HG02970 (cell line): ENCODE measurements around the gene KIFC3.
"Not testable (repeated sequence)": the region's sequence is repeated elsewhere in the genome, so short reads cannot be mapped to it uniquely, and the experiment has no call there.

Experiments used
- ATAC-seq: cut with Tn5 transposase; IDR thresholded peaks from one replicate; pipeline ENCODE4 v1.9.1; 2021; ENCODE audit warnings: mild to moderate bottlenecking, moderate library complexity, moderate number of reproducible peaks; ENCODE audit not compliant: unreplicated experiment, low FRiP score

The KIFC3 gene

DNA sequence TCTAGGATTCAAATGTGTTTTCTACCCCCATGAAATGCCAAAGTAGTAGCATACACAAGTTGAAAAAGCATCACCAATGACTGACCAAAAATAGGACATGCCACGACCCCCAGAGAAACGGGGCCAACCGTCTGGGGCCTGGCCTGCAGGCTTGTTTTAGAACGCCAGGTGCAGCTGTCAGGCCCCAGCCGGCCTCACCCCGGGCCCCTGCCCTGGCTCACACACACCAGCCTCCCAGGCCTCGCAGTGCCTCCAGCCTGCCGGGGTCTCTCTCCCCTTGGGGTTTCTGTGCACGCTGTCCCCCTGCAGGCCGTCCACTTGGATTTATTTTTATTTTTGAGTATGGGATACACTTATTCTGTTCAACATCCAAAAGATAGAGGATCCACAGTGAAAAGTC is 58.8 kb downstream of the KIFC3 start:
- ATAC-seq: no peak

DNA sequence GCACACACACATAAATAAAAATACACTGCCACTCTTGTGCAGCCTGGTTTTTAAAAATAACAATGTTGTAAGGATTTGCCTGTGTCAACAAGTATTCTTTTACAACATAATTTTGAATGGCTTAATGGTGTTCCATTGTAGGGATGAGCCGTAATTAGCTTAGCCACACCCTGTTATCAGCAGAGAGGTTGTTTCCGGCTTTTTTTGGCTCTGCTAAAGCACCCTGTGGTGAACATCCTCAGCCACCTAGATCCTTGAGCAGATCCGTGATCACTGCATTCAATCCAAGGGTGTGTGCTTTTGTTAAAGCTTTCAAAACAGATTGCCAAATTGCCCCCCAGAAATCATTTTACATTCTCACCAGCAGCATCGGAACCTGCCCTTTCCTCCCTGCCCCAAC is 59.7 kb downstream of the KIFC3 start:
- no peak for ATAC-seq

DNA sequence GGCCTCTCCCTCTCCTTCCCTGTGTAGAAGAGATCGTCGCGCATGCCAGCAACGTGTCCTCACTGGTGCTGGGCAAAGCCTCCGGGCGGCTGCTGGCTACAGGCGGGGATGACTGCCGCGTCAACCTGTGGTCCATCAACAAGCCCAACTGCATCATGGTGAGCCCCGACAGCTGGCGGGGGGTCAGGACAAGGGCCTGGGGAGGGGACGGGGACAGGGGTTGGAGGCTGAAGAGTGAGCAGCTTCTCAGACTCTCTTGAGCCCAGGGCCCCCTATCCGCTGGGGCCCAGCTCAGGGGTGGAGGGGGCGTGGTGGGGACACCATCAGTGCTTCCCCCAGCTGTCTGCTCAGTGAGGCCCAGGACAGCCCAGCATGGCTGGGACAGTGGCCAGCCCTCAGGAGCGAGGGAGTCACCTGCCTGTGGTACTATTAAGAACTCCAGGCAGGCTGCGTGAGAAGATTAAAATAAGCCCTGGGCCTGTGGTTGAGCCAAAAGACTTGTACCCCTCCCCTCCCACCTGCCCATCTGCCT is 60.6 kb downstream of the KIFC3 start:
- ATAC-seq: no peak

DNA sequence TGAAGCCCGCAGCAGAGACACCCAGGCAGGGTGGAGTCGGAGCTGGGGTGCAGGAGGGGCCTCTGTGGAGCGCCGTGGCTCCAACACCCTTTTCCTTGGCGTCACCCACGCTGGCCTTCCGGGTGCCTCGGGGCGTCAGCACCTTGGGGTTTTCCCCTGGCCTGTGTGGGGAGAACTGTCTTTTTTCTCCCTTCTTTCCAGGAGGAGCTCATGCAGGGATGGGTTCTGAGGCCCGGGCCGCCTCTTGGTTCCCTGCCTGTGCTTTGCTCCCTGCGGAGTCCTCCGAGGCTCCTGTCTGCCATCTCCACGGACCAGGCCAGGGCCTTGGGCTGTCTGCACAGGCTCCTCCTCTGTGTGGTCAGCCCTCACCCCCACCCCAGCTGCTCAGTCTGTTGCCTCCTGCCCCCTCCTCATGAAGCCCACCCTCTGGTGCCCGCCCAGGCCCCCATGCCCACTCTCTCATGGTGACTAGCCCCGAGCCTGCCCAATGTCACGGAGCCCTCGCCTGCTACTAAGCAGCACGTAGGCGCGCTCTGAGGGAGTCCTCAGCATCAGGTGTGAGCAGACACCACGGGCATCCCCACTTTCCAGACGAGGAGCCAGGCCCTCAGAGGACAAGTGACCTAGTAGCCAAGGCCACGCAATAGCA is 61.7 kb downstream of the KIFC3 start:
- ATAC-seq: no peak

DNA sequence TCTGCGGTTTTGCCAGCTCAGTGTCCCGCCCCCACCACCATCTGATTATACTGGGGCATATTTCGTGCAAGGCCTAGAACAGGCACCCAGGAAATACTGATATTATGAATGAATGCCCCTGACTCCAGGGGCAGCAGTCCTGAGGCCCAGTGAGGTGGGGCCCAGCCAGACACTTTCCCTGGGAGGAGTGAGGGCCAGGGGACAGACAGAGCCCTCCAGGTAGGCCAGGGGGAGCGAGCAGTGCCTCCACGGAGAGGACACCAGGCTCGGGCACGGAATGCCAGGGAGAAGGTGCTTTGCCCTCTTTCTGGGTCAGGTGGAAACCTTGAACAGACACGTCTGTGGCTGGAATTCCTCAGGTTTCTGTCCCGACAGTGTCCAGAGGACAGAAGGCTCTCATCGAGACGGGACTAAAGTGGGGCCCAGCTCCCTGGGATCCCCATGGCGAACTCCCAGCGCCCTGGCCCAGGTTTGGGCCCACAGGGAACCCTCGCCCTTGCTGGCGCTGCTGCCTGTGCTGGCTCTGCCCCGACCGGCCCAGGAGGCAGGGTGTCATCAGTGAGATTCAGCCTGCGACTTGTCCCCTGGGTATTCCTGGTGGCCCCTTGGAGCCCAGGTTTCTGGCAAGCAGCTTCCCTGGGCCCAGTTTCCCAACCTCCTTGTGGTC is 62.4 kb downstream of the KIFC3 start:
- no peak for ATAC-seq

DNA sequence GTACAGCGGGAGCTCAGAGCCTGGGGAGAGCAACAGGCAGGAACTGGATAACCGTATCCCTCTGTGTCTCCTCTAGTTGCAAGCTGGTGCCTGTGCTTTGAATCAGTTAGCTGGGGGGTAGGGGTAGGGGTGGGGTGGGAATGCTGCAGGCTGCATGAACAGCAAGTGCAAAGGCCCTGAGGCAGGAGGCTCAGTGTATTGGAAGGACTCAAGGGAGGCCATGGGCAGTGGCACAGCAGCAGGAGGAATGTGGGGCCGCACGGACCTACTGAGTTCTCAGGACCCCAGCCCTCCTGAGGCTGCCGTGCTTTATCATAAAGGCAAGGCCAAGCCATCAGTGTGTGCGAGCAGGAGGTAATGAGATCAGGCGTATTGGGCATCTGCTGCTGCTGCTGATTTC is 63.4 kb downstream of the KIFC3 start:
- no peak for ATAC-seq

DNA sequence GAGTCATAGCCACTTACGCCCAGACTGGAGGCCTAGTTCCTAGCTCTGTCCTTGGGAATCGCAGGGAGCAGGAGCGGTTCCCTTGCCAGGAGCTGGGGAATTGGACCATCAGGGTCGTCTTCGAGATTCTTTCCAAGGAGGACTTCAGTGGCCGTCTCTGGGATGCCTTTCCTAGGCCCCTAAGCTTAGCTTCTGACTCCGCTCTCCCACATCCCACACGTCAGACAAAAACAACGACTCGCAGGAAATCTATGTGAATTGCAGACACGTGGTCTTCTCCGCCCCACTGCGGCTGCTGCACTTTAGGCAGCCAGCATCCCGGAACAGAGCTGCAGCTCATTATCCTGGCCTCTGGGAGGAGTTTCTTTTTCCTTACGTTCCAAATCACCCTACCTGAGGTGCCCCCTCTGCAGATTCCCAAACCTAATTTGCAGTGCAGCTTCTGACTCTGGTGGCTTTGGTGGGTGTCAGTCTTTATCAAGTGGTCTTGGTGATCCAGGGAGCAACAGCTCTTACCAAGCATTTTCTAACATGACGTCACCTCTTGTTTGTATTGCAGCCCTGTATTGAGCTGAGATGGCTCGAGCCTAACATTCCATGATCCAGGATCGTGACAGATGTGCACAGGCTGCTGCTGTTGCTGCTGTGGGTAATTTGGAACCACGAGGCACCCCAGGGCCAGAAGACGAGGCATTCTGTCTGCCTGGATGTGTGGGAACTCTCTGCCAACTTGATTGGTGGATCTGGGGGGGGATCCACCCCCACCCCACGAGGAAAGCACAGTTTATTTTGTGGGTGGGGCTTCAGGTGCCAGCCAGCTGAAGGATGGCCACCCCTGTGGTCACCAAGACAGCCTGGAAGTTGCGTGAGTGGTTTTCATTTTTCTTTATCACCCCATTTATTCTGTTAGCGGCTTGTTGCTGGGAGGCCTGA is 65.6 kb downstream of the KIFC3 start:
- ATAC-seq: no peak

DNA sequence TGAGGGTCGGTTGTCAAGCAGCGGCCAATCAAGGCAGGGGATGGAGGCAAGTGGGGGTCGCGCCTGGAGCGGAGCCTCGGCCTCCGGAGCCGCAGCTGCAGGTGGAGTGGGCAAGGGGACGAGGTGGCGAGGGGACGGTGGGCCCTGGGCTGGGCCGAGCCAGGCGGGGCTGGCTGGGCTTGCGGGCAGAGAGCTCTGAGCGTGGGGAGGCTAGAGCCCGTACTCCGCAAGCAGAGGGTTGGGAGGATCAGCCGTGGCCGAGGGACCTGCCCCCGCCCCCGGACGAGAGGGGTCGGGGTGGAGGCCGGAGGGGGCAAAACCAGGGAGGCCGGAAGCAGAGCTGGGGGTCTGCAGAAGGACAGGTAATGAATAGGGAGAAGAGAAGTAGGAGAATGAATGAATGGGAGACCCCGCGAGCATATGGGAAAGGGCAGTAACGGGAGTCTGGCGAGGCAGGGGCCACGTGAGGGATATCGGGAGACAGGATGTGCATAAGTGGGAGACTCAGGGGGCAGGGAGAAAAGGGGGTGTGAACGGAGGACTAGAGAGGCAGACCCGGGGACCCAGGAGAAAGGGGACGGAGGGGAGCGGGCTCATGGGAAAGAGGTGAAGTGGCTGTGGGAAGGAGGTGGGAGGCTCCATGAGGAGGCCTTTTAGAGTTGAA is 66.4 kb downstream of the KIFC3 start, which contains the start of gene KATNB1:
Gene KATNB1, plus strand, starts transcription at position 16 of the 664 bp plus-strand sequence. CDS start 1,474 bp downstream, outside the sequence.
- ATAC-seq: no peak

DNA sequence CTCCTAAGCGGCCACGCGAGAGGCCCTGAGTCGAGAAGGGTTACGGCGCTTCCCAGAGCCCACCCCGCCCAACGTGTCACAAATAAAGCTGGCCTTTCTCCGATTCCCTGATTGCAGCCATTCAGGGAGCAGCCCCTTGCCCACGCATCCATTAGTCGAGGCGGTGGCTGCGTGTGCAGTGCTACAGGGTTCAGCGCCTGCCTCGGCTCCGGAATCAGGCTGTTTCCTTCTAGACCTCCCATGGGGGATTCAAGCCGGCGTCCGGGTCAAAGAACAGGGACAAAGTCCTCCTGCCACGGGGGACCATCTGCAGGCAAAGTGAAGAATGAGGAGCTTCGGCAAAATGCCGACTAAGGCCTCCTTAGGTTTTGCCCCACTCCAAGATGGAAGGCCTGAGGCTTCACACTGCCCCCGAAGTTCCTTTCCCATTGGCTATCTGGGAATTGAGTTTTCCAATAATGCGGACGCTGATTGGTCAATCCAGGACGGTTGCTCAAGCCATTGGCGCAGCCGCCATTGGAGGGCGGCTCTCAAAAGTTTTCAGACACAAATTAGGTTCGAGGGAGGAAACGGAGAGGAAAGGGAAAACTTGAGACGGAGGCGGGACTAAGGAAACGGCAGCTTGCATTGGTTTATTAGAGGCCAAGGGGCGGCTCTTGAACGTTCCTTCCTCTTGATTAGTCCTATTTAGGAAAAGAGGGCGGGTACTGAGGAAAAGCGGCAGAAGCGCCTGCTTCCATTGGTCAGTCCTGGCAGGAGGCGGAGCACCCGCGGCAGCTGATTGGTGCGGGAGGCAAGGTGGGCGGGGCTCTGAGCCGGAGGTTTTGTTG is 67.2 kb downstream of the KIFC3 start:
- ATAC-seq: peak; percentile 87

DNA sequence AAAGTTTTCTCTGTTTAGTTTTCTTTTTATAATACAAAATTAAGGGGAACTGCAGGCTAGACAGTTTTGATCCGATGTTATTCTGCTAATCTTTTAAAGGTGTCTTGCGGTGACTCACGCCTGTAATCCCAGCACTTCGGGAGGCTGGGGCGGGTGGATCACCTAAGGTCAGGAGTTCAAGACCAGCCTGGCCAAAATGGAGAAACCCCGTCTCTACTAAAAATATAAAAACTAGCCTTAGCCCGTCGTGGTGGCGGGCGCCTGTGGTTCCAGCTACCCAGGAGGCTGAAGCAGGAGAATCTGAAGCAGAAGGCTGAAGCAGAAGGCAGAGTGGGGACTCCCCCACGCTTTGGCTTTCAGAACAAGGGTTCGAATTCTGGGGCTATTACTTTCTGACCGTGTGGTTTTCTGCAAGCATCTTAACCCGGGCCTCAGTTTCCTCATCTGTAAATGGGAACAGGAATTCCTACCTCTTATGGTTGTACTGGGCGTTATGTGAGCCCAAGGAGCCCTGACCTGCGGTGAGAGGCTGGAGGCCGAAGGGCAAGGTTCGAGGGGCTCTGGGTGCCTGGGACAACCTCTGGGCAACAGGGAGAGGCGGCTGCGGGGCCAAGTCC is 67.9 kb downstream of the KIFC3 start:
- ATAC-seq: no peak

DNA sequence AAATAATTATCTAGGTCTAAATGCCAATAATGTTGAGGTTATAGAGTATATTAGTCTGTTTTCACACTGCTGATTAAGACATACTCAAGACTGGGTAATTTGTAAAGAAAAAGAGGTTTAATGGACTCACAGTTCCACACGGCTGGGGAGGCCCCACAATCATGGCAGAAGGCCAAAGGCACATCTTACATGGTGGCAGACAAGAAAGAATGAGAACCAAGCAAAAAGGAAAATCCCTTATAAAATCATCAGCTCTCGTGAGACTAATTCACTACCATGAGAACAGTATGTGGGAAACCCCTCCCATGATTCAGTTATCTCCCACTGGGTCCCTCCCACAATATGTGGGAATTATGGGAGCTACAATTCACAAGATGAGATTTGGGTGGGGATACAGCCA is 69.6 kb downstream of the KIFC3 start:
- ATAC-seq: no peak

DNA sequence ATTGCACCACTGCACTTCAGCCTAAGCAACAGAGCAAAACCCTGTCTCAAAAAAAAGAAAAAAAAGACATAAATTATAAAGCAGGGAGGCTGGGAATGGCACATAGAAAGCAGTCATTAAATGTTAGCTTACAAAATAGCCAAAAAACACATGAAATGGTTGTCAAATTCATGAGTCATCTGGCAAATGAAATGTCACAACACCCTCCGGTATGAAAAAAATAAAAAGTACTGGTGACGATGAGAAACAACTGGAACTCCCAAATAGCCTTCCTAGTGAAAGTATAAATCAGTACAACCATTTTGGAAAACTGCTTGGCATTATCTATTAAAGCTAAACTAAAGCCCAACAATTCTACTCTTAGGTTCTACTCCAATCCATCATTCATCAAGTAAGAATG is 70.3 kb downstream of the KIFC3 start:
- ATAC-seq: no peak

DNA sequence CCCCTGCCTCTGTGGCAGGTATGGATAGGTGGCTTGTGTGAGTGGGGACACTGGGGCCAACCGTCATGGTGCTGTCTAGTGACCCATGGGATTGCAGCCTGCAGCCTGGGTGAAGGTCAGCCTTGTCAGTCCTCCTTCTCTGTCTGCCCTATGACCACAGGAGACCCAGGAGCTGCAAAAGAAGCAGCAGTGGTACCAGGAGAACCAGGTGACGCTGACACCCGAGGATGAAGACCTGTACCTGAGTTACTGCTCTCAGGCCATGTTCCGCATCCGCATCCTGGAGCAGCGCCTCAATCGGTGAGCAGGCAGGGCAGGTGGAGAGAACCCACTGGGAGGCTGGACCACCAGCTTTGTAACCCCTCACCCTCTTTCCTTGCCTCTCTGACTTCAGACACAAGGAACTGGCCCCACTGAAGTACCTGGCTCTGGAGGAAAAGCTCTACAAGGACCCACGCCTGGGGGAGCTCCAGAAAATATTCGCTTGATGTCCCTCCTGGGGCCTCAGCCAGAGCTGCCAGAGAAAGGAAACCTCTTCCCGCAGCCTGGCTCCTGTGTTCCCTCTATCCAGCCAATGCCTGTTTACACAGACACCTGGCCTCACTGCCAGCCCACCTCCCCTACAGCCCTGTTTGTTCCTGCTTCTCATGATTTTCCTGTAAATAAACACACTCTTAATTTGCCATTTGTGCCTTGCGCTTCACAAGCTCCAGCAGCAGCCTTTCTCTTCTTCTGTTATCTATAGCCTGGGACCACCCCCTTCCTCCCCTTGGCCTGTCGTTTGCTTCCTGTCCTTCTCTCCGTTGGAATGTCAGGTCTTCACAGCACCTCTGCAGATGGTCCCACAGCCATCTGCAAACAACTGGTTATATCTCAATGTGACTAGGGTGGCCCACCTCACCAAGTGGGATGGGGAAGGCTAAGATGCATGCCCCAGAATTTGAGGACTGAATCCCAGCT is 71.2 kb downstream of the KIFC3 start:
- no peak for ATAC-seq

DNA sequence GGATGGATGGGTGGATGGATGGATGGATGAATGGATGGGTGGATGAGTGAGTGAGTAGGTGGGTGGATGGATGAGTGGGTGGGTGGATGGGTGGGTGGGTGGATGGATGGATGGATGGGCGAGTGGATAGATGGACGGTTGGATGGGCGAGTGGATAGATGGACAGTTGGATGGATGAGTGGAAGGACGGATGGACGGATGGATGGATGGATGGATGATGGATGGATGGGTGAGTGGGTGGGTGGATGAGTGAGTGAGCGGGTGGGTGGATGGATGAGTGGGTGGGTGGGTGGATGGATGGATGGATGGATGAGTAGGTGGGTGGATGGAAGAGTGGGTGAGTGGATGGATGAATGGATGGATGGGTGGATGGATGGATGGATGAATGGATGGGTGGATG is 72.4 kb downstream of the KIFC3 start:
- ATAC-seq: not testable (repeated sequence)

DNA sequence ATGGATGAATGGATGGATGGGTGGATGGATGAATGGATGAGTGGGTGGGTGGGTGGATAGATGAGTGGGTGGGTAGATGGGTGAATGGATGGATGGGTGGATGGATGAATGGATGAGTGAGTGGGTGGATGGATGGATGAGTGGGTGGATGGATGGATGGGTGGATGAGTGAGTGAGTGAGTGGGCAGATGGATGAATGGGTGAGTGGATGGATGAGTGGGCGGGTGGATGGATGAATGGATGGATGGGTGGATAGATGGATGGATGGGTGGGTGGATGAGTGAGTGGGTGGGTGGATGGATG is 73.2 kb downstream of the KIFC3 start:
- no peak for ATAC-seq

DNA sequence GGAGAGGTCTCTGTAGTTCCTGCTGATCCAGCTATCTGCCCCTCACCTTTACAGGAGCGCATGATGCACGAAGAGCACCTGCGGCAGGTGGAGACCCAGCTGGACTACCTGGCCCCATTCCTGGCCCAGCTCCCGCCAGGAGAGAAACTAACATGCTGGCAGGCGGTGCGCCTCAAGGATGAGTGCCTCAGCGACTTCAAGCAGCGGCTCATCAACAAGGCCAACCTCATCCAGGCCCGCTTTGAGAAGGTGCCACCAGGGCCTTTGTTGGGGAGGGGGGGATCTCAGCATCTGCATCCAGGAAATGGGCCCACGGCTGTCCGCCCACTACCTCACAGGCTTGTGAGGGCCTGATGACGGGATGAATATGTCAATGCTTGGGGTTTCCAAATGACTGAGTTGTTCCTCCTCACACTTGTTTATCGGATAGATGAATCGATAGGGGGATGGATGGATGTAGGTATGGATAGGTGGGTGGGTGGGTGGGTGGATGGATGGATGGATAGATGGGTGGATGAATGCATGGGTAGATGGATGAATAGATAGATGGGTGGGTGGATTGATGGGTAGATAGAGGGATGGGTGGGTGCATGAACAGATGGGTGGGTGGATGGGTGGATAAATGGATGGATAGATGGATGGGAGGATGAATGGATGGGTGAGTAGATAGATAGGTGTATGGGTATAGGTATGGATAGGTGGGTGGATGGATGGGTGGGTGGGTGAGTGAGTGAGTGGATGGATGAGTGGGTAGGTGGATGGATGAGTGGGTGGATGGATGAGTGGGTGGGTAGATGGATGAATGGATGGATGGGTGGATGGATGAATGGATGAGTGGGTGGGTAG is 73.7 kb downstream of the KIFC3 start:
- no peak for ATAC-seq

DNA sequence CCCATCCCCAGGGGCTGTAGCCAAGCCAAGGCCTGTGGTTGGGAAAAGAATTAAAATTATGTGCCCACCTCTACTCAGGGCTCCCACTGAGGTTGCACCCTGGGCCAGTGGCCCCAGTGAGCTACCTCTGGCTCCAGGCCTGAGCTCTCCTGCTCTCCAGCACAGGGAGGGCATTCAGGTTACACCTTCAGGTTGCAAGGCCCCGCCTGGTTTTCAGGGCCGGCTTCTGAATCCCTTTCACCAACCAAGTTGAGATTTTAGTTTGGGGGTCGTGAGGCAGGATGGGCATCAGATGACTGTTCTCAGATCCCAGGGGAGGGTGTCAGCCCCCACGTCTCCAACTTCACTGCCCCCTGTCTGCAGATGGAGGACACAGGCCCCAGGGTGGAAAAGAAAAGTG is 74.7 kb downstream of the KIFC3 start:
- ATAC-seq: no peak
